Measurements from ENCODE around the gene CYP20A1. TPM values are rescaled to one million over a fixed set of nuclear protein-coding genes. Genes with fewer than 3 reads are reported as not detected.
"Not testable (repeated sequence)": the region's sequence is repeated elsewhere in the genome, so short reads cannot be mapped to it uniquely, and the experiment has no call there.

The CYP20A1 gene
- total RNA-seq: 49.5 and 51.4 TPM in 2 replicates

- peak; percentile 98 for DNase-seq (ENCODE audit: insufficient read length, low spot score, missing footprints)
- Histone ChIP-seq H3K4me2 (ENCODE audit: insufficient read depth, low read length) (peak within 1 kb of the TSS; percentile 94), H3K27me3 (ENCODE audit: insufficient read depth, low read length) (no peaks in the 10 kb centered on the region), H3K27ac (ENCODE audit: low read depth, low read length) (peak within 1 kb of the TSS; percentile 96), H3K36me3 (ENCODE audit: insufficient read depth, low read length) (peaks cover 15% of the 10 kb centered on the region), H3K9me3 (ENCODE audit: low read depth, low read length) (no peaks in the 10 kb centered on the region), H3K4me1 (ENCODE audit: insufficient read depth, low read length) (peaks cover 10% of the 10 kb centered on the region), H4K20me1 (ENCODE audit: insufficient read depth, low read length) (peaks cover 6% of the 10 kb centered on the region), H3K79me2 (ENCODE audit: insufficient read depth, low read length) (peaks cover 45% of the 10 kb centered on the region), H3K4me3 (ENCODE audit: insufficient read depth, low read length) (peak within 1 kb of the TSS; percentile 99), H2AFZ (ENCODE audit: low read length) (peak within 1 kb of the TSS; percentile 90)
- peak; percentile 13 for TF ChIP-seq CTCF (IDR thresholded peaks at IDR 0.05; ENCODE audit: extremely low read depth, low read depth, low read length)
These were observed at the start of gene CYP20A1 for GRCh38 chr2:203238704-203239526. CYP20A1 (plus strand) TSS chr2:203239018; CDS start chr2:203239063, 45 bp downstream.

GRCh38 chr2:203190547-203190946 lies 48.3 kb upstream of the CYP20A1 start:
- H3K79me2 ChIP-seq (ENCODE audit: insufficient read depth, low read length); H3K27ac ChIP-seq (ENCODE audit: low read depth, low read length); H3K4me3 ChIP-seq (ENCODE audit: insufficient read depth, low read length); H2AFZ ChIP-seq (ENCODE audit: low read length); H3K4me1 ChIP-seq (ENCODE audit: insufficient read depth, low read length); H4K20me1 ChIP-seq (ENCODE audit: insufficient read depth, low read length); H3K9me3 ChIP-seq (ENCODE audit: low read depth, low read length); DNase-seq (ENCODE audit: insufficient read length, low spot score, missing footprints); H3K27me3 ChIP-seq (ENCODE audit: insufficient read depth, low read length); H3K4me2 ChIP-seq (ENCODE audit: insufficient read depth, low read length): not testable (repeated sequence)
- H3K36me3 ChIP-seq (ENCODE audit: insufficient read depth, low read length): peaks cover 38% of the 10 kb centered on the region

GRCh38 chr2:203191026-203191425 lies 47.8 kb upstream of the CYP20A1 start:
- H2AFZ ChIP-seq (ENCODE audit: low read length); H3K79me2 ChIP-seq (ENCODE audit: insufficient read depth, low read length); H3K4me2 ChIP-seq (ENCODE audit: insufficient read depth, low read length); H3K9me3 ChIP-seq (ENCODE audit: low read depth, low read length); H3K27me3 ChIP-seq (ENCODE audit: insufficient read depth, low read length); H4K20me1 ChIP-seq (ENCODE audit: insufficient read depth, low read length); H3K4me1 ChIP-seq (ENCODE audit: insufficient read depth, low read length); DNase-seq (ENCODE audit: insufficient read length, low spot score, missing footprints); H3K4me3 ChIP-seq (ENCODE audit: insufficient read depth, low read length); H3K27ac ChIP-seq (ENCODE audit: low read depth, low read length): not testable (repeated sequence)
- H3K36me3 ChIP-seq (ENCODE audit: insufficient read depth, low read length): peaks cover 37% of the 10 kb centered on the region

- H3K4me2 ChIP-seq (ENCODE audit: insufficient read depth, low read length): no peak overlapping the region
- no peak overlapping the region for H3K4me3 ChIP-seq (ENCODE audit: insufficient read depth, low read length)
- no peak overlapping the region for H2AFZ ChIP-seq (ENCODE audit: low read length)
- DNase-seq (ENCODE audit: insufficient read length, low spot score, missing footprints): no peak
- no peaks in the 10 kb centered on the region for H4K20me1 ChIP-seq (ENCODE audit: insufficient read depth, low read length)
- H3K4me1 ChIP-seq (ENCODE audit: insufficient read depth, low read length): no peaks in the 10 kb centered on the region
- H3K27ac ChIP-seq (ENCODE audit: low read depth, low read length): no peak overlapping the region
- peaks cover 34% of the 10 kb centered on the region for H3K36me3 ChIP-seq (ENCODE audit: insufficient read depth, low read length)
- no peaks in the 10 kb centered on the region for H3K9me3 ChIP-seq (ENCODE audit: low read depth, low read length)
- no peak for TF ChIP-seq CTCF (IDR thresholded peaks at IDR 0.05; ENCODE audit: extremely low read depth, low read depth, low read length)
- no peaks in the 10 kb centered on the region for H3K79me2 ChIP-seq (ENCODE audit: insufficient read depth, low read length)
- no peaks in the 10 kb centered on the region for H3K27me3 ChIP-seq (ENCODE audit: insufficient read depth, low read length)
These were observed 46.9 kb upstream of the CYP20A1 start for GRCh38 chr2:203191961-203192360.

All from osteoblast (primary cell).